HG02870 (cell line): Measurements from ENCODE around the gene ACAD10.
"Not testable (repeated sequence)": the region's sequence is repeated elsewhere in the genome, so short reads cannot be mapped to it uniquely, and the experiment has no call there.

Experiments used
- ATAC-seq: cut with Tn5 transposase; IDR thresholded peaks from one replicate; pipeline ENCODE4 v1.9.1; 2021; ENCODE audit warnings: mild to moderate bottlenecking, moderate library complexity; ENCODE audit not compliant: unreplicated experiment

Gene ACAD10

DNA sequence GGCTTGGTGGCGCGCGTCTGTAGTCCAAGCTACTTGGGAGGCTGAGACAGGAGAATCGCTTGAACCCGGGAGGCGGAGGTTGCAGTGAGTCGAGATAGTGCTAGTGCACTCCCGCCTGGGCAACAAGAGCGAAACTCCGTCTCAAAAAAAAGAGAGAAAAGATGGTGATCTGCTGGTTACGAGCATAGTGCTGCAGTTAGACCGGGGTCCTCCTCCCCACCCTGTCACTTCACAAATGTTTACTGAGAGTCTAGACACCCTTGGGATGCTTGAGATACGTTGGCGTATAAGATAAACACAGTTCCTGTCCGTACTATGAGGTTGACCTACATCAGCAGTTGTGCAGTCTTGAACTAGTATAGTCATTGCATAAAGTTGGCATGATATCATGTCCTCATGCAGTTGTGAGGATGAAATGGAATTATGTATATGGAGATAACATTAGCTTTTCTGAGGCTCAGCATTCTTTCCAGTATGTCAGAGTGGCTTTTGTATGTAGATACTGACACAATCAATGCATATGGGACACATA, 787 bp downstream of the ACAD10 start:
- ATAC-seq = no peak

GRCh38 chr12:111687255-111687654, 1.4 kb downstream of the ACAD10 start:
- no peak for ATAC-seq

- no peak for ATAC-seq
Observed at GRCh38 chr12:111687952-111688351, 2.1 kb downstream of the ACAD10 start.

GRCh38 chr12:111691262-111691661, 5.4 kb downstream of the ACAD10 start:
- ATAC-seq = no peak

- no peak for ATAC-seq
Observed at GRCh38 chr12:111692575-111693210, 6.8 kb downstream of the ACAD10 start.

- ATAC-seq = no peak
Observed at GRCh38 chr12:111693818-111694217, 8.0 kb downstream of the ACAD10 start.

- ATAC-seq = no peak
Observed at GRCh38 chr12:111699962-111700361, 14.1 kb downstream of the ACAD10 start.

GRCh38 chr12:111705672-111706071, 19.8 kb downstream of the ACAD10 start:
- ATAC-seq = no peak

DNA sequence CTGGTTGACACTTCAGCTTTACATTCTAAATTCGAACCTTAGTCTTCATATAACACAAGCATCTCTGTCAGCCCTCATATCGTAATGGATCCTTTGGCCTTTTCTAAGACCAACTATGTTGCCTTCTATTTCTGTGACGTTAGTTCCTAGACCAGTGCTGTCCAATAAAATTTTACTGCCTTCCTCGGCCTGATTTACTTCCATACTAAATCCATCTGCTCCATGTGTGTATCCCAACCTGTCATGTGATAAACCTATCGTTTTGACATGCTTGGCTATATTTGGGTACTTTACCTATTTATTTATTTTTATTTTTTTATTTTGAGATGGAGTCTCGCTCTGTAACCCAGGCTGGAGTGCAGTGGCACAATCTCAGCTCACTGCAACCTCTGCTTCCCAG, 20.3 kb downstream of the ACAD10 start:
- no peak for ATAC-seq

- ATAC-seq = no peak
Observed at GRCh38 chr12:111715279-111715678, 29.4 kb downstream of the ACAD10 start.

DNA sequence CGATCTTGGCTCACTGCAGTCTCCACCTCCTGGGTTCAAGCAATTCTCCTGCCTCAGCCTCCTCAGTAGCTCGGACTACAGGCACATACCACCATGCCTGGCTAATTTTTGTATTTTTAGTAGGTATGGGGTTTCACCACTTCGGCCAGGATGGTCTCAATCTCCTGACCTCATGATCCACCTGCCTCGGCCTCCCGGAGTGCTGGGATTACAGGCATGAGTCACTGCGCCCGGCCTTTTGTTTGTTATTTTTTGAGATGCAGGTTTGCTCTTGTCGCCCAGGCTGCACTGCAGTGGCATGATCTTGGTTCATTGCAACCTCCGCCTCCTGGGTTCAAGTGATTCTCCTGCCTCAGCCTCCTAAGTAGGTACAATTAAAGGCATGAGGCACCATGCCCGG, 33.5 kb downstream of the ACAD10 start:
- ATAC-seq = not testable (repeated sequence)

- ATAC-seq = no peak
Observed at GRCh38 chr12:111720457-111720856, 34.6 kb downstream of the ACAD10 start.

DNA sequence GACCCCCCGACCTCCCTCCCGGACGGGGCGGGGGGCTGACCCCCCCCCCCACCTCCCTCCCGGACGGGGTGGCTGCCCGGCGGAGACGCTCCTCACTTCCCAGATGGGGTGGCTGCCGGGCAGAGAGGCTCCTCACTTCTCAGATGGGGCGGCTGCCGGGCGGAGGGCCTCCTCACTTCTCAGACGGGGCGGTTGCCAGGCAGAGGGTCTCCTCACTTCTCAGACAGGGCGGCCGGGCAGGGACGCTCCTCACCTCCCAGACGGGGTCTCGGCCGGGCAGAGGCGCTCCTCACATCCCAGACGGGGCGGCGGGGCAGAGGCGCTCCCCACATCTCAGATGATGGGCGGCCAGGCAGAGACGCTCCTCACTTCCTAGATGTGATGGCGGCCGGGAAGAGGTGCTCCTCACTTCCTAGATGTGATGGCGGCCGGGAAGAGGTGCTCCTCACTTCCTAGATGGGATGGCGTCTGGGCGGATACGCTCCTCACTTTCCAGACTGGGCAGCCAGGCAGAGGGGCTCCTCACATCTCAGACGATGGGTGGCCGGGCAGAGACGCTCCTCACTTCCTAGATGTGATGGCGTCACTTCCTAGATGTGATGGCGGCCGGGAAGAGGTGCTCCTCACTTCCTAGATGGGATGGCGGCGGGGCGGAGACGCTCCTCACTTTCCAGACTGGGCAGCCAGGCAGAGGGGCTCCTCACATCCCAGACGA, 38.0 kb downstream of the ACAD10 start:
- not testable (repeated sequence) for ATAC-seq

GRCh38 chr12:111728795-111729194, 42.9 kb downstream of the ACAD10 start:
- no peak for ATAC-seq

DNA sequence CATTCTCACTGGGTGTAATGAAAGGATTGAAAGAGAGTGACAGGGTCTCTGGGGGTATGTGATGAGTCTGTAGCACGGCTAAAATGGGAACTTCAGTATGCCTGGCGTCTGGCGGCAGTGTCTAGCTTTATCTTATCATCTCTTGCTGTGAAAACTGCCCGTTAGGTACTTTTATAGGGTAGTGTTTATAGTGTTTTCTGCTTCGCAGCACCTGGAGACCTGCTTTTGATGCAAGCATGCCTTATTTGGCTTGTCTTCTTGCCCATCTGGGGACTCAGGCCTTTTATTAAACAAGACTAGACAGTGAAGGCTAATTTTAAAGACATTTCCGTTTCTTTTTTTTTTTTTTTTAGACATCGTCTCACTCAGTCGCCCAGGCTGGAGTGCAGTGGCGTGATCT, 44.6 kb downstream of the ACAD10 start:
- no peak for ATAC-seq

DNA sequence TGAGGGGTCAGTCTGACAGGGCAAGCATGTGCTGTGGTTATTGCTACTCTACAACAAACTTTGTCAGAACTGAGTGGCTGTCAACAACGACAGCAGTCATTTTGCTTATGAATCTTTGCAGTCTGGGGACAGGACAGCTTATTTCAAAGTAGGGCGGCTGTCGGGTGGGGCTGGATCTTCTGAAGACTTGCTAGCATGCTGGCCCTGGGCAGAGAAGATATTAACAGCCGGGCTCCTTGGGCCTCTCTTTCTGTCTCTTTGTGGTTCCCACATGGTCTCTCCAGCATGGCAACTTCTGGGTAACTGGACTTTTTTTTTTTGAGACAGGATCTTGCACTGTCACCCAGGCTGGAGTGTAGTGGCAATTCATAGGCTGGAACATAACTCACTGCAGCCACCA, 46.9 kb downstream of the ACAD10 start:
- no peak for ATAC-seq

GRCh38 chr12:111733340-111733915, 47.6 kb downstream of the ACAD10 start:
- no peak for ATAC-seq

GRCh38 chr12:111739524-111739923, 53.7 kb downstream of the ACAD10 start:
- not testable (repeated sequence) for ATAC-seq

GRCh38 chr12:111741235-111741812, 55.5 kb downstream of the ACAD10 start:
- ATAC-seq = no peak

DNA sequence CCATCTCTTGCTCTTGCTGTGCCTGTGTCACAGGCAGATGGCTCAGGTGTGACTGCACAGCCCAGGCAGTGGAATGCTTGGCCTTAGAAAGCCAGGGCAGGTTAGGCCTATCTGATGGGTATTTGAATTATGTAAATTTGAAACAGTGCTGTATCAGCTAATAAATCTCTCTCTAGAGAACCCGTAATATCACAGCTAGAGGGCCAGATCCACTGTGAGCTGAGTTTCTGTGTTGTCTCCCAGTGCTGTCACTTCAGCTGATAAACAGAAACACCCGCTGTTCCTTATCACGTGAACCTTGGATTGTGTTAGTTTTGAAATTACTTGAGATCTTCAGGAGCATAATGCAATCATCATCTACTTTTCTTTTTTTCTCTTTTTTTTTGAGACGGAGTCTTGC, 59.4 kb downstream of the ACAD10 start:
- ATAC-seq = no peak

GRCh38 chr12:111747333-111747732, 61.5 kb downstream of the ACAD10 start:
- no peak for ATAC-seq
